GM19043 (cell line): ENCODE data around the gene PPFIBP1.
"Not testable (repeated sequence)": the region's sequence is repeated elsewhere in the genome, so short reads cannot be mapped to it uniquely, and the experiment has no call there.

Experiments
- ATAC-seq: cut with Tn5 transposase; IDR thresholded peaks from one replicate; pipeline ENCODE4 v1.9.1; 2021; ENCODE audit warnings: low read depth; ENCODE audit not compliant: unreplicated experiment

Gene PPFIBP1

DNA sequence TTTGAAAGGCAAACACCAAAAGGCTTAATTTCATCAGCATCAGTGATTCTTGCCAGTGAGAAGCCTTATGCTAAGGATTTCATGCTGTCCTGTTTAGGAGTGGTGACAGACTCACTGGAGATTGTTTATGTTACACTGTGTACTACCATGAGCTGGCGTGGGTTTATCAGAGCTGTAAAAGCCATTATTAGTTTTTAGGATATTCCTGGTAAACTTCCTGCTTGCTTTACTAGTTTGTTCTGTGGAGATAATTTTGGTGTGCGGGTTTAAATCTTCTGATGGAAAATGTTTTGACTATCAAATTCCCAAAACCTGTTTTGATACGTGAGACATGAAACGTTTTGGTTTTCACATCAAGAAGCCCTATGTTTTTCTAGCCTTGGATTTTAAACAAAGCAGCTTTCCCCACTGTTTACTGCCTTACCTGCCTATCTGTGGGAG is 15.2 kb downstream of the PPFIBP1 start:
- no peak for ATAC-seq

DNA sequence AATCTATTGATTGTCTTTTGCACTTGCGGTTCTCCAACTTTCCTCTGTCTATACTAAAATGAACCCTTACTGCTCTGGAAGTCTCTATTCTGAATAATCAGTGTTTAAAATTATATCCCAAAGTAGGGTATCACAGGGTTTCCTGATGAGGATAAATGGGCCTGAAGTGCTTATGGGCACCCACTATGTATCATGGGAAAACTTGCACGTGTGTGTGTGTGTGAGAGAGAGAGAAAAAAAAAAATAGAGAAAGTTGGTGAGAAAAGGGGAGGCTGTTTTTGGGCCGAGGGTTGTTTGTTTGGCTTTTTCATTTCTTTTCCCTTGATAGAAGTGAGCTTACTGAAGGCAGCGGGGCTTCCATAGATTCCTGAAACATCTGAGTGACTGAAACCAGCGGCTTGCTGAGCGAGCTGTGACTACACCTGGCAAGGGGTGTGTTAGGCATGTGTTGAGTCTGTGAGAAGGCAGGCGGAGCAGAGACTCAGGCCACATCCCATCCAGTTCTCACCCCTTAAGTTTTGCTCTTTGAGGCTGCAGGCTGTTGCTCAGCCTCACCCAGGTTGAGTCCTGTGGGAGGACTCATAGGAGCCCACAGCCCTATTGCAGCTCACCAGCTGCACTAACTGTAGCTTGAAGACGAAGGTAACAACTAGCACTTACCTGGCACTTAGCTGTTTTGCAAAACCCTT is 17.2 kb downstream of the PPFIBP1 start:
- ATAC-seq = no peak

DNA sequence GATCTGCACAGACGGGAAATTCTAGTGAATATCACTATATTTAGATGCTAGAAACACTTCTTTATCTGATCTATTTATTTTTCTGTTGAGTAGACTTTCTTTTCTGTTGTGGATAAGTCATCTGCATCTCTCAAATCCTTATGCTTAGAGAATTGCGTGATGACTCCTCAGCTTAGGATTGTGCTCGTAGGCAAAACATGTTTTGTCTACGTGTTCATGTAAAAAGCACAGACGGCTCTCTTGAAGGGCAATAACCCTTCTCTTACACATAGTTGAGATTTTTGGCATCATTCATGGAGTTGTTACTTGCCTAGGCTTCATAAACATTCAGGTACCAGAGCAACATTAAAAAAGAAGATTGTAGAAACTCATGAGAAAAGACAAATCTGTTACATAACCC is 18.6 kb downstream of the PPFIBP1 start:
- ATAC-seq = no peak

DNA sequence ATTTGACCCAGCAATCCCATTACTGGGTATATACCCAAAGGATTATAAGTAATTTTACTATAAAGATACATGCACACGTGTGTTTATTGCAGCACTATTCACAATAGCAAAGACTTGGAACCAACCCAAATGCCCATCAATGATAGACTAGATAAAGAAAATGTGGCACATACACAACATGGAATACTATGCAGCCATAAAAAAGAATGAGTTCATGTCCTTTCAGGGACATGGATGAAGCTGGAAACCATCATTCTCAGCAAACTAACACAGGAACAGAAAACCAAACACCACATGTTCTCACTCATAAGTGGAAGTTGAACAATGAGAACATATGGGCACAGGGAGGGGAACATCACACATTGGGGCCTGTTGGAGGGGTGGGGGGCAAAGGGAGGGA is 20.9 kb downstream of the PPFIBP1 start:
- not testable (repeated sequence) for ATAC-seq

DNA sequence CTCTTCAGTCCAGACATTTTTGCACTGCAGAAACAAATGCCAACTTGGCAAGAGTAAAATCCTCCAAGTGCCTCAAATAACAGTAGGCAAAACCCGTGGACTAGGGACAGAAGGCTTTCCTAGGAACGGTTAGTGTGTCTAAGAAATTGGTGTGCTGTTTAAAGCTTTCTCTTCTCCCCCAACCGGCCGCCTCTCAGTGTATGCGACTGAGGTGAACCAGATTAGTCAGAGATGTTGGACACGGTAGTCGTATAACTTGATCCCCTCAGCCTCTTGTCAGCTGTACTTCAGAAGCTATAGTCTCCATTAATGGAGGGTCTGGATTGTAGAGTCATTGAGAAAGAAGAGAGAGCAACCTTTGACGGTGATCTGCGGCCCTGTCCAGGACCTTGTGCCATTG is 21.7 kb downstream of the PPFIBP1 start:
- no peak for ATAC-seq

DNA sequence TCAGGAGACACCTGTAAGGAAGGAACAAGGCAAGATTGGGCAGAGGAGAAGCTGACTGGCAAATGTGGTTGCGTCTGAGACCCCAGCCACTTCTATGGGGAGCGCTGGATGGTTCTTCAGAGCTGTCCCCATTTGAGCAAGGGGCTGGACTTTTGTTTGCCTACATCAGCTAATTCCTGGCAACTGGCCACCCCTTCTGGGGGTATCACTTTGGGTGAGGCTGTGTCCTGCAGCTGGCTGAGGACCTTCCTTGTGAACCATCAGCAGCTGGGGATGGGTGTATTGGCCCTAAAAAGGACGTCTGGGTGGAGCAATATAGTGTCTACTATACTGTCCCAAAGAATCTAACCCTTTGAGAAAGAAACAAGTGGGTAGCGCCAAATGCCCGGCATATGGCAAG is 23.6 kb downstream of the PPFIBP1 start:
- ATAC-seq = no peak

DNA sequence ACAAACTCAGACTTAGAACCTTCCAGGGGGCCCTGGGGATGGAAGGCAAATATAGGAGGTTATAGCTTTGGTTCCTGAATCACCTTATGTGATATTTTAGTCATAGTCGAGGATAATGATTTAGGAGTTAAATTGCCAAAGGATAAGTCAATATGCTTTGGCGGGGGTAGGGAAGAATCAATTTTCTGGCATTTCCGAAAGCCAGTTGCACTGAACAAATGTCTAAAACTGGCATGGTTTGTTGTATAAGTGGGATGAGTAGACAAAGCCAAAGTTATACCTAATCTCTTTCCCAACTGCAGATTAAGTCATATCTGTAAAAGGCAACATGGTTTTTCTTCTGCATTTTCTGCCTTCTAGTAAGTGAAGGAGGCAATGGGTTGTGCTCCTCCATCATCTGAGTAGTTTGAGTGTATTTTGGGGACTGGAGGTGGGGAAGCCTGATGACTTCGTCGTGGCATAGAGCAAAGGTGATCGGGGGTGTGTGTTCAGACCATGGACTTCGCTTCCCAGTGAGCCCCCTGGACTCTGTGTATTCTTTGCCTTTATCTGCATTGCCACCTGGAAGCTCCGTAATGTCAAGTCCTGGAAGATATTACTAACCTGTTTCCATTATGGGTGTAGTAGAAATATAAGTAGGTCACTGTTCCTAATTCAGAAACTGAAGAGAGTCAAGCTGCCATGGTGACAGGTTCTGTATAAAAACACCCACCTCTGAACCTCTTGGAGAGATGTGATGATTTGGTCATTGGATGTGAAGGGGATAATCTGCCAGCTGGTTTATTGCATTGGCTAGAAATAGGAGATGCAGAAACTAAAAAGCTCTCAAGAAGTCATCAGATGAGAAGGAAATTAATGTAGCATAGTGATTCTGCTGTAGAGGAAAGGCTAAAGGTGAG is 24.5 kb downstream of the PPFIBP1 start:
- ATAC-seq = no peak

DNA sequence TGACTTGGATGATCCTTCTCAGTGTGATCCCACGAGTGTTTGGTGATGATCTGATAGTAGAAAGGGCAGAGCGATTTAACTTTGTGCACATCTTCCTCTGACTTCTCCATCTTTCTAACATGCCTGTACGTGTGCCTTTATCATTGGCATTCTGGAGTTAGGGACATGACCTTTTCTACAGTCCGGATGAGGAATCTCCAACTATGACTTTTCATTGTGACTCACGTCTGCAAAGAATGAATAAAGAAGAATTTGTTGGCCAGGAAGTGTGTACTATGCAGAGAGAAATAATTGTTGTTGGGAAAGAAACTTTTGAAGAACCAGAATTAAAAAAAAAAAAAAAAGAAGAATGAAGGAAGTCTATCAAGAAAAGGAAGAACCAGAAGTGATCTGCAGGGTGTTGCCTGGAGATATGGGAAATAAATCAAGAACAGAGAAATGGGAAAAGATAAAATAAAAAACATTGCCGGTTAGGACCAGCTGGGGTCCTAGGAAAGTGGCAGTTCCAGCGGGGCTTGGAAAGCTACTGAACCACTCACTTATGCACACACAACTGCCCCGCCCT is 25.3 kb downstream of the PPFIBP1 start:
- no peak for ATAC-seq

DNA sequence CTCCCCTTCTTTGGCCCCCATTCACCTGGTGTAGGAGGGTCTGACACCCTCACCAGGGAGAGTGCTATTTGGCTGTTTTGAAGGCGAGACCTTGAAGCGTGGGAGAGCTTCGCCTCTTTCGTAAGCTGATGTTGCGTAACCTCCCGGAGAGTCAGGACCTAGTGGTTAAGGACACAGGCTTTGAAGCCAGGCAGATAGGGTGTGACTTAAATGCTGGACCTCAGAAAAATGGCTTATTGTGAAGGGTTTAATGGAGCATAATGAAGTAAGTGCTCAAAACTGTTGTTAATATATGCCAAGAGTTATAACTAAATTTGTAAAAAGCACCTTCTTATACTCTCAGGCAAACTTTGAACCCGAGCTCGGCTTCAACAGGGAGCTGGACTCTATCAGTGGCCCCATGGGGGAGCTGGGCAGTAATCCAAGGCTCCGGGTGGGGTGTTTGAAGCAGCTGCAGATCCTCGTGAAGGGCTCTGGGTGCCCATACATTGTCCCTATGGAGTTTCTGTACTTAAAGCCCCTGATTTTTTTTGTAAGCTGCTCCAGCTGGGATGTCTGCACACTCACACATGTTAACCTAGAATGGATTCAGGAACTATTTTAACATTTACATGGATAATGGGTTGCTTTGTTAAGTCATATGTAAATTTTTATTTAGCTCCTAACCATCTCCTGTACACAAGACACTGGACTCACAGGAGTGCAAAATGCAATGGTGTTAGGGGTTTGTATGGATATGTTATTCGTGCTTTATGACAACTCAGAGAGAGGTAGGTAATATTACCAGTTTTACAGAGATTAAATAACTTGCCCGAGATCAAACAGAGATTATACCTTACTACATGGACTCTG is 26.0 kb downstream of the PPFIBP1 start:
- no peak for ATAC-seq

DNA sequence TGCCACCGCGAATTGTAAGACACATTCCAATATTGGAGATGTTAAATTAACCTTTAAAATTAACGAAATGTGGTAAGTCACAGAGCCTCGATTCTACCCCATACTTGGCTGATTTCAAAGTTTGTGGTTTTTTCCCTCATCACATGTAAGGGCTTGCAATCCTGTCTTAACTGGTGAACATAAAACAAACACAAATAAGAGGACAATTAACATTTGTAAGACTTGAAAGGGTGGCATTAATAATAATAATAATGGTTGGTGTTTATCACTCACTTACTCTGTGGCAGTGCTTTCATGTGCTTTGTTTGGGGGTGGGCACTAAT is 26.6 kb downstream of the PPFIBP1 start:
- no peak for ATAC-seq

DNA sequence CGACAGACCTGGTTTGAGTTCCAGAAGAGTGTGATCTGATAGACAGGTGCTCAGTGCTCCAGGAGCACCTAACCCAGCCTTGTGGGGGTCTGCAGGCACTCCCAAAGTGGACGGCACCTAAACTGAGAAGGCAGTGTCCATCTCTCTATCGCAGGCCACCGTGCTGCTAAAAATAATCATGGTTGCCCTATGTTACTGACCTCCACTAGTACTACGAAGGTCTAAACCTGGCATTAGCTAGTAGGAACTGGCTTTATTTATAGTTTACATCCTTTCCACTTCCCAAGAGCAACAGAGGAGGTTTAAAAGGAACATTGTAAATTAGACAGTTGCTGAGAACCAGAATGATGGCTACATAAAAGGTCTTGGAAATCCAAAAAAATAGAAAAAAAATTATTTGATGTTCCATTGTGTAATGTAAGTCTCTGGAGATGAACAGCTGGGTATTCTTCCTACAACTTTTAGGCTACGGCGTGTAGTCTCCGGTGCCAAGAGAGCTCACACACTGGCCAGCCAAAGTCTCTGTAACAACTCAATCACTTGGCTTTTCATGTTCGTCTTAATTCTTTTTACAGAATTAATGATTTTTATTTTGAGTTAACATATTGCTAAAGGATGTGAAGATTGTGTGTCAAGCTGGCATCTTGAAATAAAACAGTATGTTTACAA is 27.3 kb downstream of the PPFIBP1 start:
- no peak for ATAC-seq

DNA sequence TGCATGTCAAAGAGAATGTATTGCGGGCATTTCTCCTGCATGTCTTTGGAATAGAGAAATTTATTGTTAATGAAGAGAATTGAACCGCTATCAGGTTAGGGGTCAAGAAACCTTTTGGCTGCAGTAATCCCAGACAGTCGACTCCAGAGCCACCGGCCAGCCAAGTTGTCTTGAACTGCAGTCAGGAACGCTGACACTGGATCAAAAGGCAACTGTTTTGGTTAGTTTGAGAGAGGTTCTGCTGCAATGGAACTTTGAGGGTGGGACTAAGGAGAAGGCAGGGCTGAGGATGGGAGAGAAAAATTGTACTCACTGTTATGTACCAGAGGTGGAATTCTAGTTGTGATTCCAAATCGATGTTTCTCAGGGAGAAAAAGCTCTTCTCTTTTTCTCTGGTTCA is 28.2 kb downstream of the PPFIBP1 start:
- no peak for ATAC-seq

DNA sequence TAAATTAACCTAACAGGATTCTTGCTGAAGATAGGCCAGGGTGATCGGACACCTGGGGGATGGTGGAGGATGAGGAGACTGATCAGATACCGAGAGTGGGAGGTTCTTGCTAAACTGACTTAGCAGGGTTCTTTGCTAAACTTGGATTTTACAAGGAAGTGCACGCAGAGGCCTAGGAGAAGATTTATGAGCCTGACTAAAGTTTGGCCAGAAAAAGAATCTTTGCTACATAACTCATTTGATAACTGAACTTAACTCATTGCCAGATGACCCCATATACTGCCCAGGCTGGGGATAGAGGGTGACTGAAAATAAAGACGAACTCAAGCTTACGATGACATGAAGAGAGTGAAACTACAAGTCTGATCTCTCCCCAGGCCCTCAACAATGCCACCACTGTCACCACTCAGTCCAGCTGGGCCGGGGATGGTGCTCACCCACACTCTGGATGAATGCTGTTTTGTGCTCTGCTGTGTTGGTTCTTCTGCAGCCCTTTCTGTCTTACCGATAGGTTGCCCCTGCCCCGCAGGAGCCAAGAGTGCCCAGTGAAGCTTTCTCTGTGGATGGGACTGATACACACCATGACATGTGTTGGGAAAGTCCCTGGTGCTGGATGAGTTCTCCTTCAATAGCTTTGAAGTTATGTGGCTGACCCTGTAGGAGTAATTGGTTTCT is 29.0 kb downstream of the PPFIBP1 start:
- ATAC-seq = no peak

DNA sequence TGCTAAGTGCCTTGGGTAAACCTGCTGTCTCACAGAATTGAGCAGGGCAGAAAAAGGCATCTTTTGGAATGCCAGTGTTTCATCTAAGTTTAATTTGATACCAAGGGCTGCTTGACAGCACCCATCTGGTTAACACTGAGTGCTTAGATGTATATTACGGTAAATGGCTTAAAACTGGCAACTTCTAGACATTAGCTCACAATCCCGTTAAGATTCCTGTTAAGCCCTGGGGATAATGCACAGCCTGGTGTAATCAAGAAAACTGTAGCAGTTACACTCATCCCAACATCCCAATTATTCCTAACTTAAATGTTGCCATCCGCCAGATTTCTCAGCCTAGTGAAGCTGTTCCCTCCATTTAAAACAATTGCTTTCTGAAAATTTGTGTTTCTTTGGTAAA is 29.9 kb downstream of the PPFIBP1 start:
- no peak for ATAC-seq

DNA sequence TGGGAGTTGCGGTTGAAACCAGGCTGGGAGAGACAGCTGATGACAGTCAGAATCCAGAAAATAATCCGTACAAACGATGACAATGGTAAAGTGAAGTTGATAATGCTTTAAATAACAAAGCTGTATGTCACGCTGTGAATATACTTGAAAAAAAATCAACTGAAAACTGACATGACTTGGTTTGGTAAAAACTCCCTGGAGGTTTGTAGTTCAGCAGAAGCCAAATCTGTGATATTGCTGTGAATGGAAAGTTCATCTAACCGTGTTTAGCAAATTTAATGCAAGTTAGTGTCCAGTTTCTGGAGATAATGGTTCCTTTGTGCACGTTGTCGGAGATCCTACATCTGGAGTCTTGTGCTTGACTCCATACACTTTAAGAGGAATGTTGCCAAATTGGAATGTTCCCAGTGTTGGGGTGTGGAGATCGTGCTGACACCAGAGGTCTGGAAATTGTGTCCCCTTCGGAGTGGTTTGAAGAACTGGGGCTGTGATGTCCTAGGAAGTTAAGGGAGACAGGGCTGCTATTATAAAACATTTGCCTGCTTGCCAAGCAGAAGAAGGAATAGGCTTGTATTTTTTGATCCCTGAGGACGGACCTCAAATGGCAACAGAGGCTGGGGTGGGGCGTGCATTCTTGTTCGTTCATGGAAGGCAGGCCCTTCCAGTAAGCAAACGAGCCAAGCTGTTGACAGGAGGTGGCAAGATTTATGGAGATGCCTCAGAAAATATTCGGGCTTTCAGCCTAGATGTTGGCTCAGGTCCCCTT is 30.6 kb downstream of the PPFIBP1 start:
- ATAC-seq = no peak

DNA sequence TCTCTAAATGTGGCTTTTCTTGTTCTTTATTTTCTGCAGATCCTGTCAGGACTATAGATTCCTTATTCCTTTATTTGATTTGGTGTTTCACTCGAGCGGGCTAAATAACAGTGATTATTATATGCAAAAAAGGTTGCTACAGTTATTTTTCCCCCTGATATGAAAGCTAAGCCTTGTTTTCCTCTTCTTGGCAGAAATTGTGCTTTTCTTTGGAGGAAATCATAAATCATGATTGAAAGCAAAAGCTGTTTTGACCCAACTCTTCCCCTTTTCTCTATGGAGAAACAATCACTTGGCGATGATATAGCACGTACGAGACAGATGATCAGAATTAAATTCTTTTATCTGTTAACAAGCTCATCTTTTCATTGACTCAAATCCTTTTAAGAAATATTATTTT is 31.4 kb downstream of the PPFIBP1 start:
- ATAC-seq = no peak

DNA sequence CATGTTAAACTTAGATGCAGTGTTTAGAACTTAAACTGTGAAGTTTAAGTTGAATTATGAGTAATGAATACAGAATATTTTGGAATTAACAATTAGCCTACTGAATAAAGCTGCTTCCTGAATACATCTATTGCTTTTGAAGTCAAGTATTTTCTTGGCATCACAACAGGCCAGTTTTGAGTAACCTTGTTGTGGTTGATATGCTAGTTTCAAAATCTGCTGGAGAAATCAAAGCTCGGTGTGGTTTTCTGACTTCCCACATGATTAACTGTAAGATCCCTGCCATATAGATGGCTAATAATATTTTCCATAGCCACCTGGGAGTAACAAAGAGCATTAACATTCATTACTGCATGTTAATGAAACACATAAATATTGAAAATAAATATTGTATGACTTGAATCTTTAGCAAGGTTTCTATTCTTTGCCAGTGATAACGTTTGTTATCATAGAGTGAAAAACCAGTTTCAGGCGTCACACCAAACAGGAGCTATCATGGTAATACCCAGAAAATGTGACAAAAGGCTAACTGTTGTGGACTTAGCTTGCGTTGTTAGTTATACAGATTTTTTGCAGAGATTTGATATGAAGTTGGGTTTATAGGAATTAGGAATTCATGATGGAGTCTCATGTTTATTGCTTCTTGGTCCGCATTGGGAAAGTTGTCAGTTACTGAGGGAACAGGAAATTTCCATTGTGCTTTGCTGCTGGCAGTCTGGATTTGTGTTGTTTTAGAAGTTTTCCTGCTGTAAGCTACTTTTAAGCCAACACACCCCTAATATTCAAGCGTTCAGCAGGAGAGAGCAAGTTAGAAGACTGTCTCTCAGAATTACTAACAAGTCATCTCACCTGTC is 32.1 kb downstream of the PPFIBP1 start:
- no peak for ATAC-seq

DNA sequence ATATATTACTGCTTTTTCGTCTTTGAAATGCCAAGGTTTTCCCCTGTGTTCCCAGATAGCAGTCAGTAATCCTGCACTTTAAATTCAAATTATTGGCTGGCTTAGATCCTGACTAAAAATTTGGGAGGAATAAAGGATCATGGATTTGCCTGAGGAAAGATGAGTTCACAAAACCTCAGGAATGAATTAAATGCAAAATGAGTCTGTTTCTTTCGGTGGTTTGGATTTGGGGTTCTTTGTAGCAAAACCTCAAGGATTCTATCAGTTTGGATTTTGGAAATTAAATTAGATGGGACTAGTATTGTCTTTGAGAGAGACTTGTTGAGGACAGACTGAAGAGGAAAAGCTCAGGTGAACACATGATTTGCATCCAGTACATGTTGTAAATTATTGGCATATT is 36.1 kb downstream of the PPFIBP1 start:
- no peak for ATAC-seq
